EL (cell line): Measurements from ENCODE around the gene NLE1.
"Not testable (repeated sequence)": the region's sequence is repeated elsewhere in the genome, so short reads cannot be mapped to it uniquely, and the experiment has no call there.

Experiments
- DNase-seq: peaks from one replicate; pipeline ENCODE4 v3.0.0-alpha.2; 2016

NLE1 gene

DNA sequence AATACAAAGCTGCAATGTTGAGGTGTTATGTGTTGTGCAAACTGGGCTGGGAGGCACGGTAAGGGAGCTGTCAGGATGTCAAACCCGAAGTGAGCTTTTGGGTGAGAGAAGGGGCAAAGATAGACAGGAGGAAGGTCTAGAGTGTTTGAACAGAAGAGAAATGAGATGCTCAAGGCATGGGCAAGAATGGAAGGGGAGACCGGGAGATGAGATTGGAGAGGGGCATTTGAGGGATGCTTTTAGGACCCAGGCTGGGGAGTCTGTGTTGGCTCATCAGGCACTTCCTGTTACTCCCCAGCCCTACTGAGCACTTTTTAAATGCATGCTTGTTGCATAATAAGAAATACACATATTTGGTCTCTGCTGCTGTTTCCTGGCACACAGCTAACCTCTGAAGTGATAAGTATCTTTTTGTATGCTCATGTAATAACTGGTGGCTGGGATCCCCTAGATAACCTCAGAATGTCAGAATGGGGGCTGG is 19.2 kb upstream of the NLE1 start:
- DNase-seq = no peak

- DNase-seq = no peak
Observed at GRCh38 chr17:35160354-35161201, 18.5 kb upstream of the NLE1 start.

DNA sequence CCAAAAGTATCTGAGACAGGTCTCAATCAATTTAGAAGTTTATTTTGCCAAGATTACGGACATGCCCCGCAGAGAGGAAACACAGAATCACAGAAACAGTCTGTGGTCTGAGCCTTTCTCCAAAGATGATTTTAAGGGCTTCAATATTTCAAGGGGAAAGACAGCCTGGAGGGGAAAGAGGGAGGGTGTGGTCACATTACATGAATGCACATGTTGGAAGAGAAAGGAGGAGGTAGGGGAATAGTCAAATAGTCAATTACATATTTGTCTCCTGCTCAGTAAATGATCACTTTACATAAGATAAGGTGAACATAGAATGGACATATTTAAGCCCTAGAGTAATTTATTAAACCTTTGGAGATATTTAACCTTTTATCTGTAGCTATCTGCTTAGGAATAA is 17.8 kb upstream of the NLE1 start:
- DNase-seq = no peak

GRCh38 chr17:35155246-35155645 is 13.1 kb upstream of the NLE1 start:
- DNase-seq = no peak

DNA sequence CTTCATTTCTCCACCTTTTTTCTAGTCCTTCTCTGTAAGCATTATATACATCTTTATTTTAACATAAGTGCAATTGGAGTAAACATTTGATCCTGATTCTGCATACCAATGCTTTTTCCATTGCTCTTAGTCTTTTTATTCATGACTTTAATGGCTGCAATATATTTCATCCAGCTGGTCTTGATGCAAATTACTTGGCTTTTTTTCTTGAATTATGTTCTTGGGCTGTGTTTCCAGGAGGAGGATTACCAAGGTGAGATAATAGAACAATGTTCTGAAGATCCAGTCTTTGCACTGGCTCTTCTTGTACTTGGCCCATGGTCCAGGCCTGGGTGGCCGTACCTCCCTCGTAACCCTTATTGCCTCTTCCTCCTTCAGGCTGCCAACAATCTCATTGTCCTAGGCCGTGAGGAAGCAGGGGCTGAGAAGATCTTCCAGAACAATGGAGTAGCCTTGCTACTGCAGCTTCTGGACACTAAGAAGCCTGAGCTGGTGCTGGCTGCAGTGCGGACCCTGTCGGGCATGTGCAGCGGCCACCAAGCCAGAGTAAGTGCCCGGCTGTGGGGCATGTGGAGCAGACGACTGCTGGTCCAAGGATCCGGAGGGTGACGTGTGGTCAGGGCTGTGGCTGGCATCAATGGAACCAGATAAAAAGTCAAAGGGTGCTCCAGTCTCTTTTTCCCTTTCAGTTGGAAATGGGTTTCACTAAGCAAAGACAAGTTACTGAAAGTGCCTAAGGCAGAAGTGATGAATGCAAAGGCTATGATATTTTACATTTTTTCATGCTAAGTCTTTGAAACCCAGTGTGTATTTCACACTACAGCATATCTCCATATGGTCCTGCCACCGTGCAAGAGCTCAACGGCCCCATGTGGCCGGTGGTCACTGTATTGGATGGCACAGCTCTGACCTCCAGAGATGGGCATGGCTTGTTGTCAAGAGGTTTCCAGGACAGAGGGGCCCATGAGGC is 12.4 kb upstream of the NLE1 start:
- DNase-seq = no peak

- no peak for DNase-seq
Observed at GRCh38 chr17:35152421-35153140, 10.5 kb upstream of the NLE1 start.

DNA sequence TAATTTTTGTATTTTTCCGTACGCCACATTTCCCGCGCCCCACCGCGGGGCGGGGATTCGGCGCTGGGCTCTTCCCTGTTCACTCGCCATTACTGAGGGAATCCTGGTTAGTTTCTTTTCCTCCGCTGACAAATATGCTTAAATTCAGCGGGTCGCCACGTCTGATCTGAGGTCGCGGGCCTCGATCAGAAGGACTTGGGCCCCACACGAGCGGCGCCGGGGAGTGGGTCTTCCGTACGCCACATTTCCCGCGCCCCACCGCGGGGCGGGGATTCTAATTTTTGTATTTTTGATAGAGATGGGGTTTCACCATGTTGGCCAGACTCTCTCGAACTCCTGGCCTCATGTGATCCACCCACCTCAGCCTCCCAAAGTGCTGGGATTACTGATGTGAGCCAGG is 9.0 kb upstream of the NLE1 start:
- not testable (repeated sequence) for DNase-seq

GRCh38 chr17:35149941-35150340 is 7.8 kb upstream of the NLE1 start:
- no peak for DNase-seq

GRCh38 chr17:35148144-35148543 is 6.0 kb upstream of the NLE1 start:
- no peak for DNase-seq

DNA sequence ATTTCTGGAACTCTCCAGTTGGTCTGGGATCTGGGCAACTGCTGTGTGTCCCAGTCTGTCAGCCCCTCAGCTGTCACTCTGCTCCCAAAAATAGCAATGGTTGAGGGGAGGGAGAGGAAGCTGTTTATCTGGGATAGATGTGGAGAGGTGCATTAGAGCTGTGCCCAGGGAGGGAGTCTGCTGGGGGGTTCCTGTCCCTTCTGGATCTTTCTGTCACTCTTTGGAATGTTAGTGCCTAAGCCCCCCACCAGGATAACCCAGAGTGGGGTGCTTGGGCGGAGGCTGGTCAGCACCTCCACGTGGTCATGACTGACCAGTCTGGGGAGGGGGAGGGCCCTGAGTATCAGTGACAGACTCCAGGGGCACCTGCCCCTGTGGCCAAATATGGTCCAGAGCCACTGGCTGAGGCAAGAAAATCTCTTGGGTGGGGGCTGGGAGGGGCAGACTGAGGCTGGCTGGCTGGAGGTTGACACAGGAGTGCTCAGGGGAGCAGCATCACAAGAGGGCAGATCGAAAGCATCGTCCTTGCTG is 5.3 kb upstream of the NLE1 start, which contains the start of gene UNC45B:
Gene UNC45B (plus strand): TSS at position 443 of the 531 bp plus-strand sequence. CDS start 447 bp downstream, outside the sequence.
- no peak for DNase-seq

DNA sequence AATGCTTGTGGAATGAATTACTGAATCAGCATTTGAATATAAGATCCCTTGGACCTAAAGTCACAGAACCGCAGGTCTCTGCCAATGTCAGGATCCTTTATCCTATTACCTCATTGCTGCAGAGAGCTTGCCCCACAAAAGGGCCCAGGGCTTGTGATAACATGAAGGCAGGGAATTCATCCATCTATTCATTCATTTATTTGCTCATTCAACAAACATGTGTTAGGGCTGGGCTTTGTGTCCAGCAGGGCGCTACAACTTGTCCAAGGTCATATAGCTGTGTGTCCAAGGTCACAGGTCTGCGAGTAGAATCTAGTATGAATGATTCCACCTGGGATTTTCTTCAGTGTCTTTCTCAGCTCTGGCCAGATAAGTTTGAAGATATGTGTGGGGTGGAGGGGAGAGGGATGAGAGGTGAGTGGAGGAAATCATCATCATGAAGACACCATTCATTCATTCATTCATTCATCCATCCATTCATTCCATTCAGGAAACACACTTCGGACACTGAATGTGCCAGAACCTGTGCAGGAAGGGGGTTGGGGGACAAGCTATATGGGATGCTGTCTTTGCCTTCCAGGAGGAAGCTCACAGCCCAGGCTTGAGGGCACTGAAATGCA is 4.2 kb upstream of the NLE1 start:
- DNase-seq = no peak

DNA sequence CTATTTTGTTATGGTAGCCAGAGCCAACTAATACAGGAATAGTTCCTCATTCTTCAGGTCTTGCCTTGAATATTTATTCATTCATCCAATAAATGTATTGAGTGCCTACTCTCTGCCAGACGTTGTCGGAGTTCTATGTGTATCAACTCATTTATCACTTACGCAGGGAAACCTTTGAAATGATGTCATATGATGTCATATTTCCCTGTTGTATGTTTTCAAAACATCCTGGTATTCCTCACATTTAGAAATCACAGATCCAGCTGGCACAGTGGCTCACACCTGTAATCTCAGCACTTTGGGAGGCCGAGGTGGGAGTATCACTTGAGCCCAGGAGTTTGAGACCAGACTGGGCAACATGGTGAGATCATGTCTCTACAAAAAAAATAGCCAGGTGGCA is 2.7 kb upstream of the NLE1 start:
- no peak for DNase-seq

GRCh38 chr17:35142467-35142796 is 329 bp upstream of the NLE1 start:
- DNase-seq = no peak

- no peak for DNase-seq
Observed at GRCh38 chr17:35138218-35138617, 3.9 kb downstream of the NLE1 start.

DNA sequence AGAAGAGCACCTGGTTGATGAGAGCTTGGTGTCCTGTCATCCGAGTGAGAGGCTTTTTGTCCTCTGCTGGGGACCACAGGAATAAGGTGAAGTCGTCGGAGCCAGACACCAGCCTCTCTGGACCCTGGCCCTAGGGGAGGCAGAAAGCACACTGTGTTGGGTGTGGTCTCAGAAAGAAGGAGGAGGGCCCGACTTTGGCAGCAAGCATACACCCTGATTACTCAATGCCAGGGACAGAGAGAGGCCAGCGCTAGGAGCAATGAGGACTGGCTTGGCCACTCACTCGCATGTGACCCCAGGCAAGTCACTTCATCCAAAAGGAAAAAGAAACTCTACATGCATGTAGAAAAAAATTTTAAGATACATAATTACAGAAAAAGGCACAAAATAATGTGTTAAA is 6.8 kb downstream of the NLE1 start:
- no peak for DNase-seq

- DNase-seq = no peak
Observed at GRCh38 chr17:35132816-35133550, 9.1 kb downstream of the NLE1 start.

DNA sequence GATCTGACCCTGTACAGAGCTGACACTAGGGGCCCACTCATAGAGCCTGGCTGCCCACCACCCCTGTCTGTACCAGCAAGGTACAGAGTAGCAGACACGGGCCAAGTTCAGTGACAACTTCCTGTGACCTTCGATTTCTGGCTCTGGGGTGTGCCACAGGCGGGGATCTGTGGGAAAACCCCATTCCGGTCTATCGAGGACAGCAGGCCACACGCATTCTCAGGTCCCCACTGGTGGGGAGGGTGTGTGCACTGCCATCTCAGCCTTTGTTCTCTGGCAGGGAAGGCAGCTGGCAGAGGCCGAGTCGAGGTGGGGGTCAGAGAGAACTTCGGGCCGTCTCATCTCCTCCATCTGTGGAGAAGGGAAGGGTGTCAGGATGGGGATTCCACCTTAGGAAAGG is 10.0 kb downstream of the NLE1 start:
- no peak for DNase-seq

DNA sequence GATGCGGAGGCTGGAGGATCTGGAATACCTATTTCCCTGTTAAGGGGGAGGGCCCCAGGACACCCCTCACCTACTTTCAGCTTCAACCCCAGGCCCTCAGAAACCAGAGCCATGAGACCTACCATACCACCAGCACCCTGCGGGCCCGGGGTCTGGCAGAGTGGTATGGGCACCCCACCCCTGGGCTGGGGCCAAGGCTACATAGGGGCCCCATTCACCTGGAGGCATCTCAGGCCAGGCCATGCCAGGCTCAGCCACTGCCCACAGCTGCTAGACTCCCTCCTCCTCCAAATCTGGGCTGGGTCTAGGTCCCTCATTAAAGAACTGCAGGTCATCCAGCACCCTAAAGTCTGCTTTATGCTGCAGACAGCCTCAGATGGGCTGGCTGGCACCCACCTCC is 11.7 kb downstream of the NLE1 start:
- DNase-seq = no peak

- DNase-seq = peak; percentile 16
Observed at GRCh38 chr17:35129973-35130351, 12.1 kb downstream of the NLE1 start.

- DNase-seq = peak; percentile 38
Observed at GRCh38 chr17:35129154-35129972, 12.7 kb downstream of the NLE1 start.
